HCT116 (cell line): ENCODE measurements around the gene SBNO2. TPM values are rescaled to one million over a fixed set of nuclear protein-coding genes. Genes with fewer than 3 reads are reported as not detected.
A peak's percentile ranks its signal among the peaks of the same experiment; 100 is the strongest.

Source experiments
- ATAC-seq: fragments of 200-7000 bp; cut with Tn5 transposase; 2 replicates; pipeline ENCODE4 v1.9.1; 2020; ENCODE audit warnings: mild to moderate bottlenecking, moderate library complexity
- BruUV-seq: library from RNA; stranded (reverse); fragments of 400-500 nt; replicated peaks from 2 replicates; lab custom pipeline; 2021; lab: Mats Ljungman, UMichigan
- CTCF ChIA-PET: fragments of 300-600 bp; sonication (Branson Sonifier 250); formaldehyde crosslinking; loops from one replicate; lab custom pipeline; 2021; ENCODE audit warnings: antibody characterized with exemption; lab: Charles Lee
- POLR2A ChIA-PET: fragments of 300-600, 350-600 bp; sonication (Branson Sonifier 250); formaldehyde crosslinking; loops from one replicate; lab custom pipeline; 2021; ENCODE audit warnings: antibody characterized with exemption; lab: Charles Lee
- RAD21 ChIA-PET, 2 experiments: fragments of 300-600 bp; sonication (Branson Sonifier 250); formaldehyde crosslinking; loops; one replicate each; lab custom pipeline; 2023; ENCODE audit warnings: low total read pairs in 2 of 2; ENCODE audit not compliant: uncharacterized antibody in 2 of 2, unreplicated experiment in 2 of 2, low non-redundant PET in 1 of 2; lab: Charles Lee
- DNase-seq: peaks from one replicate; pipeline ENCODE4 v3.0.0-alpha.2; 2010; ENCODE audit warnings: low read depth, low spot score
- H2AFZ ChIP-seq: fragments of 200-600 bp; shearing (Covaris generic), sonication (generic); 2 replicates; pipeline ENCODE4 v1.6.1; 2017; ENCODE audit warnings: low read depth, mixed run types, mixed read lengths, antibody characterized with exemption, low read length; ENCODE audit not compliant: poor library complexity, severe bottlenecking
- H3K27ac ChIP-seq: 2 replicates; pipeline ENCODE4 v1.5.1; 2012; ENCODE audit warnings: low read depth, low read length
- H3K27me3 ChIP-seq: fragments of 200-600 bp; sonication (generic); 2 replicates; pipeline ENCODE4 v1.6.1; 2016; ENCODE audit warnings: mixed run types, low read length, mixed read lengths; ENCODE audit not compliant: insufficient read depth
- H3K36me3 ChIP-seq, 2 experiments: fragments of 200-500 bp in 1 of 2; fragments of 200-600 bp in 1 of 2; sonication (Bioruptor generic) in 1 of 2; sonication (generic) in 1 of 2; 2 replicates each; pipeline versions ENCODE4 v1.5.1 to v1.6.1; 2014 to 2016; ENCODE audit warnings: low read length in 2 of 2, inconsistent platforms in 1 of 2, mixed read lengths in 1 of 2, mixed run types in 1 of 2; ENCODE audit not compliant: insufficient read depth in 2 of 2, control insufficient read depth in 1 of 2
- H3K4me1 ChIP-seq, 2 experiments: fragments of 200-600 bp in 1 of 2; sonication (generic) in 1 of 2; 2 replicates each; pipeline versions ENCODE4 v1.5.1 to v1.6.1; 2012 to 2017; ENCODE audit warnings: low read length in 2 of 2, inconsistent platforms in 1 of 2, mild to moderate bottlenecking in 1 of 2, mixed read lengths in 1 of 2, mixed run types in 1 of 2, moderate library complexity in 1 of 2; ENCODE audit not compliant: insufficient read depth in 2 of 2, control insufficient read depth in 1 of 2
- H3K4me2 ChIP-seq: fragments of 200-600 bp; sonication (generic); 2 replicates; pipeline ENCODE4 v1.6.1; 2017; ENCODE audit warnings: mixed run types, low read length, mixed read lengths
- H3K4me3 ChIP-seq, 2 experiments: fragments of 200-600 bp in 1 of 2; sonication (generic) in 1 of 2; replicated peaks in 1 of 2; 2 replicates each; pipeline ENCODE4 v1.5.1; 2011 to 2016; ENCODE audit warnings: low read length in 2 of 2, control low read depth in 1 of 2, low read depth in 1 of 2, mild to moderate bottlenecking in 1 of 2, mixed read lengths in 1 of 2, mixed run types in 1 of 2
- H3K79me2 ChIP-seq: fragments of 200-600 bp; sonication (generic); 2 replicates; pipeline ENCODE4 v1.6.1; 2017; ENCODE audit warnings: mild to moderate bottlenecking, mixed run types, low read length, moderate library complexity, mixed read lengths; ENCODE audit not compliant: insufficient read depth
- H3K9ac ChIP-seq: fragments of 200-600 bp; sonication (generic); 2 replicates; pipeline ENCODE4 v1.6.1; 2016; ENCODE audit warnings: low read length, mixed read lengths
- H3K9me2 ChIP-seq: fragments of 200-600 bp; sonication (generic), shearing (Covaris generic); 2 replicates; pipeline ENCODE4 v1.6.1; 2017; ENCODE audit warnings: mixed run types, mild to moderate bottlenecking, moderate library complexity; ENCODE audit not compliant: insufficient read depth
- H3K9me3 ChIP-seq, 2 experiments: fragments of 200-500 bp in 1 of 2; fragments of 200-600 bp in 1 of 2; sonication (Bioruptor generic) in 1 of 2; sonication (generic) in 1 of 2; 2 replicates each; pipeline ENCODE4 v1.6.1; 2014 to 2017; ENCODE audit warnings: low read length in 2 of 2, mixed read lengths in 2 of 2, inconsistent platforms in 1 of 2, low read depth in 1 of 2, mild to moderate bottlenecking in 1 of 2, mixed run types in 1 of 2, moderate library complexity in 1 of 2; ENCODE audit not compliant: control insufficient read depth in 1 of 2, insufficient read depth in 1 of 2
- H4K20me1 ChIP-seq: fragments of 200-600 bp; sonication (generic), shearing (Covaris generic); 2 replicates; pipeline ENCODE4 v1.6.1; 2017; ENCODE audit warnings: mixed run types, mild to moderate bottlenecking, moderate library complexity; ENCODE audit not compliant: insufficient read depth
- ATF3 ChIP-seq: IDR thresholded peaks from 2 replicates; pipeline ENCODE4 v1.6.1; 2012
- CBX3 ChIP-seq: IDR thresholded peaks from 2 replicates; pipeline ENCODE4 v1.6.1; 2012; ENCODE audit warnings: low read depth
- CEBPB ChIP-seq: IDR thresholded peaks from 2 replicates; pipeline ENCODE4 v1.6.1; 2012; ENCODE audit warnings: low read depth
- EGR1 ChIP-seq: IDR thresholded peaks from 2 replicates; pipeline ENCODE4 v1.6.1; 2012; ENCODE audit warnings: low read depth
- ELF1 ChIP-seq: IDR thresholded peaks from 2 replicates; pipeline ENCODE4 v1.6.1; 2012; ENCODE audit warnings: low read depth, borderline replicate concordance
- EZH2 ChIP-seq: fragments of 200-600 bp; sonication (generic); IDR thresholded peaks from 2 replicates; pipeline ENCODE4 v1.6.1; 2017; ENCODE audit warnings: antibody characterized with exemption, mixed run types
- EZH2phosphoT487 ChIP-seq: fragments of 200-600 bp; IDR thresholded peaks from 2 replicates; pipeline ENCODE4 v1.6.1; 2018; ENCODE audit warnings: antibody characterized with exemption, borderline replicate concordance
- FOSL1 ChIP-seq: IDR thresholded peaks from 2 replicates; pipeline ENCODE4 v1.6.1; 2012; ENCODE audit warnings: low read depth
- JUND ChIP-seq: IDR thresholded peaks from 2 replicates; pipeline ENCODE4 v1.6.1; 2012
- MAX ChIP-seq: IDR thresholded peaks from 2 replicates; pipeline ENCODE4 v1.6.1; 2012
- POLR2AphosphoS5 ChIP-seq: IDR thresholded peaks from 2 replicates; pipeline ENCODE4 v1.6.1; 2011; ENCODE audit warnings: mild to moderate bottlenecking, low read depth, low read length, moderate library complexity
- RAD21 ChIP-seq: IDR thresholded peaks from 2 replicates; pipeline ENCODE4 v1.6.1; 2012; ENCODE audit warnings: low read depth, mild to moderate bottlenecking
- REST ChIP-seq: IDR thresholded peaks from 2 replicates; pipeline ENCODE4 v1.6.1; 2012; ENCODE audit warnings: low read depth
- SRF ChIP-seq: IDR thresholded peaks from 2 replicates; pipeline ENCODE4 v1.6.1; 2012; ENCODE audit warnings: low read depth
- YY1 ChIP-seq: IDR thresholded peaks from 2 replicates; pipeline ENCODE4 v1.6.1; 2011; ENCODE audit warnings: low read length, low read depth, moderate library complexity, mild to moderate bottlenecking; ENCODE audit not compliant: insufficient replicate concordance; ENCODE audit errors: extremely low read depth
- ZBTB33 ChIP-seq: IDR thresholded peaks from 2 replicates; pipeline ENCODE4 v1.6.1; 2011; ENCODE audit warnings: mild to moderate bottlenecking, low read length, moderate library complexity; ENCODE audit not compliant: insufficient replicate concordance; ENCODE audit errors: extremely low read depth
- ZNF274 ChIP-seq: fragments of 200-500 bp; sonication (Bioruptor generic); IDR thresholded peaks from 2 replicates; pipeline ENCODE4 v1.6.1; 2014; ENCODE audit warnings: mild to moderate bottlenecking, low read depth, low read length, inconsistent platforms
- intact Hi-C: fragments of 100-400 bp; cut with micrococcal nuclease; formaldehyde crosslinking; loops from 2 replicates; pipeline ENCODE4 v1.10.0; 2022
- total RNA-seq: library from RNA; stranded (reverse); gene quantifications from one replicate; pipeline ENCODE4 v1.2.1, GENCODE V29; 2021; ENCODE audit not compliant: unreplicated experiment

The SBNO2 gene
- total RNA-seq, 1 experiment from 2014 or later, result 66.4 TPM

GRCh38 chr19:1172353-1173158 lies 1.5 kb downstream of the SBNO2 start:
- no peak for DNase-seq
- Histone ChIP-seq H3K9me2 (no peaks in the 10 kb centered on the region), H2AFZ (no peak overlapping the region), H3K9me3 (no peaks in the 10 kb centered on the region), H3K79me2 (peaks cover 65% of the 10 kb centered on the region), H3K4me2 (peak overlapping the region; percentile 96), H3K9ac (peak overlapping the region; percentile 99), H3K4me3 (peak overlapping the region; percentile 95 to 98), H3K4me1 (peaks cover 54 to 80% of the 10 kb centered on the region in 2 experiments), H4K20me1 (no peaks in the 10 kb centered on the region), H3K36me3 (peaks cover 0 to 7% of the 10 kb centered on the region in 2 experiments; a peak in 1 of 4 replicates), H3K27me3 (no peaks in the 10 kb centered on the region), H3K27ac (peak overlapping the region; percentile 92)
- ChIA-PET RAD21 (no interaction called here), POLR2A (no interaction called here), CTCF (no interaction called here)
- peak; percentile 33 for ATAC-seq
- TF ChIP-seq CEBPB (no peak), REST (no peak), JUND (no peak), MAX (no peak), CBX3 (no peak), RAD21 (no peak), ATF3 (no peak), EZH2phosphoT487 (no peak), ELF1 (no peak), FOSL1 (no peak), EGR1 (no peak), SRF (no peak), ZBTB33 (no peak), YY1 (no peak), EZH2 (no peak), POLR2AphosphoS5 (no peak), ZNF274 (no peak)
- intact Hi-C loops, result no loop called here
- TSS peak; percentile 44 for BruUV-seq
